ENCODE data around the gene ABCC8. TPM values are rescaled to one million over a fixed set of nuclear protein-coding genes. Genes with fewer than 3 reads are reported as not detected.

The ABCC8 gene
- total and polyA plus RNA-seq, 2 of the 8 experiments (the other 6 are each of a cell fraction or from before 2014, with no cell fraction given): 3.7 to 4.9 TPM

- Histone ChIP-seq H3K18ac (ENCODE audit: extremely low read depth, low read length) (no peak overlapping the region), H3K23me2 (ENCODE audit: low read depth, low read length) (no peaks in the 10 kb centered on the region; the same call in 1 of the 2 replicates), H3K79me1 (ENCODE audit: low read depth, low read length) (no peaks in the 10 kb centered on the region), H3K36me3 (ENCODE audit: control insufficient read depth in 2 of 4, insufficient read depth in 4 of 4, low read length in 3 of 4) (peaks cover 0 to 9% (median 0%) of the 10 kb centered on the region in 4 experiments; a peak in 3 of 8 replicates), H3K9me3 (ENCODE audit: insufficient read depth in 2 of 2, low read depth in 1 of 2, low read length in 1 of 2) (peaks cover 26 to 31% of the 10 kb centered on the region in 2 experiments), H3K4ac (replicated peaks; ENCODE audit: insufficient read length, low read depth, low read length) (no peak overlapping the region), H3K56ac (replicated peaks; ENCODE audit: insufficient read length, low read depth, low read length) (no peak overlapping the region), H2BK20ac (ENCODE audit: low read length) (no peak overlapping the region), H3K4me1 (replicated peaks in 1 of 4; ENCODE audit: control insufficient read depth in 3 of 4, insufficient read depth in 4 of 4, low read length in 3 of 4) (no peaks in the 10 kb centered on the region), H4K20me1 (replicated peaks in 1 of 2; ENCODE audit: control insufficient read depth in 1 of 2, insufficient read depth in 2 of 2, low read length in 2 of 2) (no peaks in the 10 kb centered on the region), H3K4me3 (ENCODE audit: extremely low read depth in 1 of 4, insufficient read depth in 2 of 4, low read depth in 3 of 4, low read length in 4 of 4) (no peak overlapping the region), H3K9ac (replicated peaks in 1 of 4; ENCODE audit: extremely low read depth in 1 of 4, low read depth in 3 of 4, low read length in 3 of 4) (no peak overlapping the region), H4K8ac (ENCODE audit: extremely low read depth, insufficient read depth, low read length) (no peak overlapping the region), H4K91ac (replicated peaks; ENCODE audit: insufficient read length, low read length) (no peak overlapping the region), H3K4me2 (ENCODE audit: insufficient read depth in 1 of 2, low read depth in 2 of 2, low read length in 2 of 2) (no peak overlapping the region), H3K79me2 (ENCODE audit: control insufficient read depth in 1 of 2, insufficient read depth in 2 of 2, low read length in 2 of 2) (no peaks in the 10 kb centered on the region), H3K27ac (ENCODE audit: low read depth, low read length) (no peak overlapping the region), H3K27me3 (replicated peaks in 1 of 4; ENCODE audit: control insufficient read depth in 3 of 4, extremely low read depth in 1 of 4, insufficient read depth in 3 of 4, low read length in 3 of 4) (no peaks in the 10 kb centered on the region; a peak in 1 of 7 replicates), H4K5ac (ENCODE audit: insufficient read length, low read depth, low read length) (no peak overlapping the region), H3K14ac (ENCODE audit: insufficient read length) (no peak overlapping the region), H2BK120ac (replicated peaks; ENCODE audit: low read depth, low read length) (no peak overlapping the region), H2BK12ac (ENCODE audit: low read depth, low read length) (no peak overlapping the region), H2AFZ (ENCODE audit: low read length) (no peak overlapping the region), H2BK15ac (ENCODE audit: low read length) (no peak overlapping the region), H2AK5ac (ENCODE audit: low read depth, low read length) (no peak overlapping the region), H3K23ac (ENCODE audit: insufficient read length) (no peak overlapping the region), H2BK5ac (ENCODE audit: low read depth, low read length) (no peak overlapping the region)
- CTCF ChIA-PET (ENCODE audit: partially characterized antibody): interaction anchor here (1.0 to 5.6 kb wide), 8 partner anchors 13 to 162 kb away, joined by 3 to 40 read pairs (median 4); no protein-coding TSS in a partner anchor
- DNase-seq (ENCODE audit: low read depth in 1 of 2, low spot score in 2 of 2): no peak
- FAIRE-seq: no peak
- TF ChIP-seq PHF8 (conservative IDR thresholded peaks at IDR 0.05; ENCODE audit: low read depth, low read length): no peak
- TF ChIP-seq BRCA1 (IDR thresholded peaks at IDR 0.05; ENCODE audit: low read depth, low read length): no peak
- TF ChIP-seq RBBP5 (IDR thresholded peaks at IDR 0.05; ENCODE audit: borderline replicate concordance, low read depth, low read length): no peak
- no peak for TF ChIP-seq EGR1 (IDR thresholded peaks at IDR 0.05; ENCODE audit: borderline replicate concordance, low read depth, low read length)
- no peak for TF ChIP-seq SIN3A (conservative IDR thresholded peaks at IDR 0.05 in 1 of 2, IDR thresholded peaks at IDR 0.05 in 1 of 2; ENCODE audit: low read depth in 1 of 2, low read length in 2 of 2)
- TF ChIP-seq FOSL1 (IDR thresholded peaks at IDR 0.05; ENCODE audit: insufficient read depth, low read depth, low read length): no peak
- no peak for TF ChIP-seq TEAD4 (IDR thresholded peaks at IDR 0.05; ENCODE audit: low read depth, low read length)
- TF ChIP-seq E2F6 (IDR thresholded peaks at IDR 0.05): no peak
- TF ChIP-seq HDAC6 (IDR thresholded peaks at IDR 0.05; ENCODE audit: low read depth, low read length): no peak
- WGBS, 2 experiments (ENCODE audit: extremely low coverage in 1 of 2, insufficient coverage in 1 of 2, insufficient read length in 1 of 2, insufficient replicate concordance in 2 of 2, low coverage in 1 of 2, low lambda C conversion rate in 2 of 2, missing lambda C conversion rate in 1 of 2): 80% methylated on average over 1 of the region's 1 CpG; no CpG with 5 or more reads in 1 of the 2 experiments
- POLR2A ChIA-PET (ENCODE audit: partially characterized antibody): interaction anchor here (0.9 kb wide), 1 partner anchor 136 kb away, joined by 3 read pairs; no protein-coding TSS in a partner anchor
Observed at GRCh38 chr11:17366495-17366894, 110.2 kb downstream of the ABCC8 start.
